ENCODE data around the gene SRA1. TPM values are rescaled to one million over a fixed set of nuclear protein-coding genes. Genes with fewer than 3 reads are reported as not detected.

Gene SRA1
- total RNA-seq, 1 donor from 2014 or later, result 19.5 TPM

DNA sequence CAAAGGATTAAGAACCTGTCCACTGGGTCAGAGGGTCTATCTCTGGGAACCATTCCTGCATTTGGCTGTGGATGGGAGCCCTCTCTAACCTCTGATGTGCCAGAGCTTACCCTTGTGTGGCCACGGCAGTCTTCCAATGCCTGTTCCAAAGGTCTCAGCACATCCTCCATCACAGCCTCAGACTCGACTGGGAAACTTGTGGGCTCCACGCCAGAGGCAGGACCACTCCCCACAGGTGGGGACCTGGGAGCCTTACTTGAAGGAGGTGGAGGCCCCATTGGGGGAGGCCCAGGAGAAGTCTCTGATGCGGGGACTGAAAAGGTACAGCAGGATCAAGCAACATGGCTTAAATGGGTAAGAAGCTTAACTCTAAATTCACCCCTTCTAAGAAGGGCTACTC lies 5.4 kb downstream of the SRA1 start:
- DNase-seq (ENCODE audit: low spot score) (no peak), ATAC-seq (no peak)

DNA sequence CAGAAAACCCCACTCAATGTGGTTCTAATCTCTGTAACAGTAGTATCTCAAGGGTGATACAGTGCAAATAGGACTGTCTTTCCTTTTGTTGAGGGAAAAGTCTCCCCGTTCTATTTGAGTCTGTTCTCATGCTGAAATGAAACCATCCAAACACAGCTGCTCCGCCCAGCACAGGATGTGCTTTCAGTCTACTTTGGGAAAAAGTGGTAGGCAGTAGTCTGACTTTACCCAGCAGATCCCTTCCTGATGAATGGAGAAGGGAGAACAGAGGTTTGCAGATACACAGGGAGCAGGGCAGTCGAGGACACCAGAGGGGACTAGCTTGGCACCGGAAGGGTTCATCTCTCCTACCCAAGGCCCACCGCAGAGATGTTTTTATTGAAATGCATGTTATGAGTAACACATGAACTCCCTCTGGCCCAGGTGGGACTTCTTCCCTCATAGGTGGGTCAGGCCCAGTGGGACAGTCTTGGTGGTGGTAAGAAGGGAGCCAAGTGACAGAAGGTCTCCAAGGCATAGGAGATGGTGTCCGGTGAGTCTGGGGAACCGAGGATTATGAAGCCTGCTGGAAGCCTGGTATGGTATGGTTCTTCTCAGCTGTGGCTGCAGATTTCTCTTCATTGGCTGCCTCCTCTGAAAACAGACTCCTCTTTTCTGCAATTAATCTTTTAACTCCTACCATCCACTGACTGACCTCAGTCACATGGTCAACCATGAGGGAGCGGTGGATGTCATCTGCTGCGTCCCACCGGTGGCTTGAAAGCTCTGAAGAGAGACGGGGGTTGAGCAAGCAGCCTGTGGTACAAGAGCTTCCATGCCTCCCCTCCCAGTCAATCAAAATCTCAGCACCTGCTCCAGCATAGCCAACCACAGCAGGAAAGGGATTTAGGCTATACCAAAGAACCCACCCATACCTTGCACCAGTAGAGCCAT lies 6.9 kb downstream of the SRA1 start:
- ATAC-seq (no peak), DNase-seq (ENCODE audit: low spot score) (no peak)

DNA sequence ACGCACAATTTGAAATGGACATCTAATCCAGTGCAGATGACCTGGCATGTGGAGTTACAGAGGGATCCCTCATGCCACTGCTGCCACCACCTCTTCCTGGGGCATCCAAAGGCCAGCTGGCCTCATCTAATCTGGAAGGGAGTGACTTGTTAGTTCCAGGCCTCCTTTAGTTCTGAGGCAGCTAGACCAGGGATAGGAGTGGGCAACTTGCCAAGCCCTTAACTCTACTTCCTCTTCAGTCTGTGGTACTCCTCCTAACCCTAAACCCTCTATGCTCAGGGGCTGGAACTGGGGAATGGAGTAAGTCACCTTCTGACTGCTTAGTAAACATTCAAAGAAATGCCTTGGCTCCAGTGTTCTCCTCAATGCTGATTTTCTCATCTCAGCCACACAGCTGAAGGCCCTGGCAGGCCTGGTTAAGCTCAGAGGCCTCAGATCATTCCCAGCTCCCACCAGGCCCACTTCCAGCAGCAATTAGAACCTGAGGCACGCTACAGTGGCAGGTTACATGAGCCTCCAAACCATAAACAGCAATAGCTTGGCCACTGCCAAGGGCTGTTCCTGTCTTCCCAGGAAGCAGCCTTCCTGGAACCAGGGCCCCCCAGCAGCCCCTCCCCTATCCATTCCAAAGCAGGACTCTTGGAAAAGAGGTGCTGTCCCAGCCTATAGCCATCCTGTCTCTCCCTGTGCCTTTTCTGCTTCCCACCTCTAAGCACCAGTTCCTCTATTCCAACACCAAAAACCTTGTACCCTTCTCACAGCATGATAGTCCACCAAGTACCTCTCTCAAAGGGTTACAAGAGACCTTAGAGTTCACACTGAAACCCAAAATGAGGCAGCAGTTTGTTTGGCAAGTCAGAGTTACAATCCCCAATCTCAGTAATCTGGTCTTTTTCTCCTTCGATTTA lies 7.8 kb downstream of the SRA1 start:
- DNase-seq (ENCODE audit: low spot score) (peak; percentile 60), ATAC-seq (no peak)

DNA sequence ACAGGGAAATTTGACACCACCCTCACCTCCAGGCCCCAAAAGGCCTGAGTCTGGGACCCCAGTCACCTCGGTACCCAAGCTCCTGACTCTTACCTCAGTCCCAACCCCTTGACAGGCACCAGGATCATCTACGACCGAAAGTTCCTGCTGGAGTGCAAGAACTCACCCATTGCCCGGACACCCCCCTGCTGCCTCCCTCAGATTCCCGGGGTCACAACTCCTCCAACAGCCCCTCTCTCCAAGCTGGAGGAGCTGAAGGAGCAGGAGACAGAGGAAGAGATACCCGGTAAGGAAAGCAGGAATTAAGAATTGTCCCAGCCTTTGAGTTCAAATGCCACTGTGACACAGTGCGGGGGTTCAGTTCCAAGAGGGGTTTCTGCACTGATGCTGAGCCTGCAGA lies 8.5 kb downstream of the SRA1 start:
- DNase-seq (ENCODE audit: low spot score) (peak; percentile 43), ATAC-seq (no peak)

DNA sequence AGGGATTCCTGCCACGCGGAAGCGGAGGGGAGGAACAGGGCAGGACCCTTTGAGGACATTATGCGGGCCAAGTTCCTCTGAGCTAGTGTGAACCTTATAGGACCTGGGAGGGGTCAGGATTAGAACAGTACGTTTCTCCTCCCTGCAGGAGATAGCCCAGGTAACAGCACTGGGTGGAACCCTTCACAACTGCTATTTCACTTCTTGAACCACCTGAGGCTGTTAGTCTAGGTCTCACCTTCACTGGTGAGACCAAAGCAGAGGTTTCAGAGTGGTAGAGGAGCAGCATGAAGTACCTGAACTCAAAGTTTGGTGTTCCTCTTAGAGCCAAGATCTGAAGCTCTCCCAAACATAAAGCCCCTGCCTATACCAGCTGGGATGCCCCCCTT lies 9.0 kb downstream of the SRA1 start:
- ATAC-seq (no peak), DNase-seq (ENCODE audit: low spot score) (no peak)

DNA sequence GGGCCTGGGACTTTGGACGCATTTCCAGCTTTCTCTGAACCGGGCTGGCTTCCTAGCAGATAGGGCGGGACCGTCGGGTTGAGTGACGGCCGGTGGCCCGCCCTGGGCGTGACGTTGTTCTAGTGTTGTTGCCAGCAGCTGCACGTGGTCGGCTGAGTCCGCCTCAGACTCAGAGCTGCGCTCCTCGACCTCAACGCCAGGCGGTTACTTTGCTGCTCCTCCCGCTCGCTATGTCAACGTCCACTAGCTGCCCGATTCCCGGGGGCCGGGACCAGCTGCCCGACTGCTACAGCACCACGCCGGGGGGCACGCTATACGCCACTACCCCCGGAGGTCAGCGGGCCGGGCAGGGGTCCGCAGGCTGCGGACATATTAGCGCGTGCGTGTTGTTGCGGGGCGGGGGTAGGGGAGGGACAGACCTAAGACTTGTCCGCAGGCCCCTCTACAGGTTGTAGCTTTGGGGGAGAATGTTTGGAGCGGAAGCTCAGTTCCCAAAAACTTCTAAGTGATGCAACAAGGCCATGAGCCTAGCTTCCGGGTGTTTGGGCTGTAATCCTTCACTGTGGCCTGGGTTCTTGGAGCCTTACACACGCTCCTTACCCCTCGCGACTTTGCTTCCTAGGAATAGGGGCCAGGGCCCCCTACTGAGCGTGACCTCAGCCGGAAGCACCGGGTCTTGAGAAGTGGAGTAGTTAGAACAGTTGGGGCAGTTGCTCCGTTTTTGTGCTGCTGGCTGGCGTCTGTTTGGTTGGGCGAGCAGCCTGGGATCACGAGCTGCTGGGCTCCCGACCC lies 9.6 kb downstream of the SRA1 start, which contains the start of gene EIF4EBP3:
Gene EIF4EBP3 (plus strand): TSS at position 155 of the 792 bp plus-strand sequence. CDS start 76 bp downstream, at position 231.
- peak; percentile 84 for ATAC-seq

DNA sequence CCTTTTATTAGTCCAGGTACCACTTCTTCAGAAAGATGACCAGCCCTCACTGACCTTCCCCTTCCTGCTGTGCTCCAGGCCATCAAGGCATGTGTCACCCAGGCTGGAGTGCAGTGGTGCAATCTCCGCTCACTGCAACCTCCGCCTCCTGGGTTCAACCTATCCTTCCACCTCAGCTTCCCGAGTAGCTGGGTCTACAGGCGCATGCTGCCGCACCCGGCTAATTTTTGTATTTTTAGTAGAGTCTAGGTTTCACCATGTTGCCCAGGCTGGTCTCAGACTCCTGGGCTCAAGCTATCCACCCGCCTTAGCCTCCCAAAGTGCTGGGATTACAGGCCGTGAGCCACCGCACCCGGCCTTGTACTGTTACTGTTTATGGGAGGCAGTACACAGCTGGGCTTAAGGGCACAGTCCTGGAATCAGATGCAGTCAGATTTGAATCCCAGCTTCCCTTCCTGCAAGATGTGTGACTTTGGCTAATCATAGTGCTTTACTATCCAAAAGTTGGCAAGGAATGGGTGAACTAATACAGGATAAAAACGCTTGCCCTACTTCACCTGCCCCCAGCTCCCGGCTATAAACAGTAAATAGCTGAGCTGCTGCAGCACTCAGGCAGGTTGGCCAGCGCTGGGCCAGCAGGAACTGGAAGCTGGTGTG lies 10.3 kb downstream of the SRA1 start:
- DNase-seq (ENCODE audit: low spot score) (peak; percentile 66), ATAC-seq (peak; percentile 42)

More for the DNA sequence above, 9.6 kb downstream of the SRA1 start, which contains the start of gene EIF4EBP3:
- DNase-seq (ENCODE audit: low spot score), result peak; percentile 99

DNA sequence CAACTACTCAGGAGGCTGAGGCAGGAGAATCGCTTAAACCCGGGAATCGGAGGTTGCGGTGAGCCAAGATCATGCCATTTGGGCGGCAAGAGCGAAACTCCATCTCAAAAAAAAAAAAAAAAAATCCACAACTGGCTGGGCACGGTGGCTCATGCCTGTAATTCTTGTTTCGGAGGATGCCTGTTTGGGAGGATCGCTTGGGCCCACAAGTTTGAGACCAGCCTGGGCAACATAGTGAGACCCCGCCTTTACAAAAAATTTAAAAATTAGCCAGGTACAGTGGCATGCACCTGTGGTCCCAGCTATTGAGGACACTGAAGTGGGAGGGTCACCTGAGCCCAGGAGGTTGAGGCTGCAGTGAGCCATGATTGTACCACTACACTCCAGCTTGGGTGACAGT lies 11.7 kb downstream of the SRA1 start:
- DNase-seq (ENCODE audit: low spot score) (no peak), ATAC-seq (no peak)

DNA sequence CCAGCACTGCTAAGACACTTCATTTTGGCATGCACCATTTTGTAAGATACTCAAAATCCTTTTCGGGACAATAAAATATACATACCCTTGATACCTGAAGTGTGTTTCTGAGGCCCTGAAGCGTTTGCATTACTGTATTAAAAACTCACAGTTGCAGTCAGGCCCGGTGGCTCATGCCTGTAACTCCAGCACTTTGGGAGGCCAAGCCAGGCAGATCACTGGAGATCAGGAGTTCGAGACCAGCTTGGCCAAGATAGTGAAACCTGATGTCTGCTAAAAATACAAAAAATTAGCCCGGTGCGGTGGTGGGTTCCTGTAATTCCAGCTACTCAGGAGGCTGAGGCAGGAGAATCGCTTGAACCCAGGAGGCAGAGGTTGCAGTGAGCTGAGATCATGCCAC lies 12.3 kb downstream of the SRA1 start:
- ATAC-seq (no peak), DNase-seq (ENCODE audit: low spot score) (no peak)

DNA sequence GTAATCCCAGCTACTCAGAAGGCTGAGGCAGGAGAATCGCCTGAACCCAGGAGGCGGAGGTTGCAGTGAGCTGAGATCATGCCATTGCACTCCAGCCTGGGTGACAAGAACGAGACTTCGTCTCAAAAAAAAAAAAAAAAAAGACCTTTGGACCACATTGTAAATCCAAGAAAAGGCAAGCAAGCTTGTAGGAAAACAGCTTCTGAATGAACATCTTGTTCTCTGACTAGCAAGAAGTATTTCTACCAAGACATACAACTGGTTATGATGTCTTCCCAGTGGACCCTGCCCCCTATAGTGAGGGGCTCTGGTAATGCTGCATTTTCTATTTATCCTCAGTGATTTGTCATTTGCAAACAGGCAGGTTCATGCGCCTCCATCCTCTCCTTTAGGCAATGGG lies 14.3 kb downstream of the SRA1 start:
- DNase-seq (ENCODE audit: low spot score), result no peak

DNA sequence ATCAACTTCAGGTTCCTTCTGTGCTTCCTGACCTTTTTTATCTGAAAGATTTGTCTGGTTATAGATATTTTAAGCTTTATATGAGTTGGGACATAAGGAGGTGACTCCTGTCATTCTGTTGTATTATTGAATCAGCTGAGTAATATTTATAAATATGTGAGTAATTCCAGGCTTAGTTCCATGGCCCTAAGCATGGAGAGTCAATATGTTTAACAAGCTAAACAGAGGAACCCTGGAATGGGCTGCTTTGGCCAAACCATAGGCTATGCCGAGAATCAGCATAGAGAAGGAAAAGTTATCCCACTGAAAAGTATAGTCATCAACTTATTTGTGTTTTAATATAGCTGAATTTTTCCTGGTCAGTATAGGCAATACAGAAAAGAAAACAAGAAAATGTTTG lies 17.0 kb downstream of the SRA1 start:
- ATAC-seq, result no peak

More for the DNA sequence above, 14.3 kb downstream of the SRA1 start:
- ATAC-seq, result no peak

DNA sequence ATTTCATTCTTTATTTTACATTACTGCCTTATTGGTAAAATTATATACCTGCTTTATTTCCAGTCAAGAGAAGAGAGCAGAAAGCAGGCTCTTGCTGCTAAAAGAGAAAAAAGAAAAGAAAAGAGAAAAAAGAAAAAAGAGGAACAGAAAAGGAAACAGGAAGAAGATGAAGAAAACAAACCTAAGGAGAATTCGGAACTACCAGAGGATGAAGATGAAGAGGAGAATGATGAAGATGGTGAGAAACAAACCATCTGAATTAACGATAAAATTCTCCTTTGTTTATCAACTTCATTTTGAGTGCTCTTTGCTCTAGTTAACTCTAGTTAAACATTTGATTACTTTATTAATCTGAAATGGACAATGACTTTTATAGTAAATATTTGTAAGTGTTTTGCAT lies 33.3 kb downstream of the SRA1 start:
- ATAC-seq, result no peak
- DNase-seq (ENCODE audit: low spot score), result no peak

More for the DNA sequence above, 17.0 kb downstream of the SRA1 start:
- no peak for DNase-seq (ENCODE audit: low spot score)

DNA sequence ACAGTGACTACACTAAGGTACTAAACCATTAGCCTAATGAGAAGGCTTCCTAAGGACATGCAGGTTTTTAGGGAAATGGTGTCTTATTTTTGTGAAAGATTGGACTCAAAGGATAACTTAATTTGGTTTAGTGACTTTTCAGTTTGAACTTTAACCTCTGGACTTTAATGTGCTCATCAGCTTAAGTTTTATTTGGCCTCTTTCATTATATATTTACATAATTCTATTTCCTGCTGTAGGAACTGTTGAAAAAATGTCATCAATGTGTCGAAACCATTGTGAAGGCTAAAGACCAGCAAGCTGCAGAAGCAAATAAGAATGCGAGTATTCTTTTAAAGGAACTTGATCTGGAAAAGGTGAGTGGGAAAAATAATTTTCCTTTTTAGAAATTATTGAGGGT lies 44.1 kb downstream of the SRA1 start:
- no peak for DNase-seq (ENCODE audit: low spot score)
- ATAC-seq, result peak; percentile 55

DNA sequence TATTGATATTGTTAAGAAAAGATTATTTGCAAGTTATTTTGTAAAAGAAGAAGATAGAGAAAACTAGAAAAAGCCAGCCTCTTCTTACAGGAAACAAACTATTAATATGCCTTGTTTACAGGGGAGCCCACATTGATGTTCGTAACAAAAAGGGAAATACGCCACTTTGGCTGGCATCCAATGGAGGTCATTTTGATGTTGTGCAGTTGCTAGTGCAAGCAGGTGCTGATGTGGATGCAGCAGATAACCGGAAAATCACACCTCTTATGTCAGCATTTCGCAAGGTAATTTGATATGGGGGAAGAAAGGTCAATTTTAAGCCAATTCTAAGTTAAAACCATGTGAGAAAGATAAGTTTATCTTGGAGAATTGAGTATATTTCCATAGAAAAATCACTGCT lies 47.4 kb downstream of the SRA1 start:
- ATAC-seq (peak; percentile 17), DNase-seq (ENCODE audit: low spot score) (no peak)

DNA sequence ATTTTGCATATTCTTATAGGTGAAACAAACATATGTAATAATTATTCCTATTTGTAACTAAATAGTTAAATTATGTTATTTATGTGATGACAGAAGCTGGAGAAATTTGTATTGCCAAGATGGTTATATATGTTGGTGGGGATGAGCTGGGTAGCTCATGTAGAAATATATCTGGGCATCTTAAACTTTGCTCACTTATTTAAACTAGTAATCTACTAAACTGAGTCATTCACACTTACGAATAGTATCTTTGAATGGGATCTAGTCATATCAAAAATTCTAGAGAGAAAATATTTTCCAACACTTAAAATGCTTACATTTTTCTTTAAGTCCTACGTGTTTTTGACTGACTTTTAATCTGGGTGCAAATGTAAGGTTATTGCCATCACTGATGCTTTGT lies 54.4 kb downstream of the SRA1 start:
- no peak for ATAC-seq
- DNase-seq (ENCODE audit: low spot score), result no peak

Other genes with a start within 250 kb of the SRA1 start
- 0.70 TPM for gene HBEGF, start 210.9 kb downstream of the SRA1 start, total RNA-seq
- 0.10 TPM for gene SLC4A9, start 197.3 kb downstream of the SRA1 start, total RNA-seq
- gene ANKHD1, start 155.6 kb downstream of the SRA1 start, total RNA-seq, result 60.6 TPM
- gene EIF4EBP3, start 9.8 kb downstream of the SRA1 start, total RNA-seq, result 11.3 TPM
- gene APBB3, start 7.1 kb upstream of the SRA1 start, total RNA-seq, result 14.1 TPM
- 32.0 TPM for gene SLC35A4, start 7.4 kb upstream of the SRA1 start, total RNA-seq
- gene CD14, start 75.7 kb upstream of the SRA1 start, total RNA-seq, result 211 TPM
- 15.6 TPM for gene TMCO6, start 82.0 kb upstream of the SRA1 start, total RNA-seq
- 50.5 TPM for gene NDUFA2, start 90.2 kb upstream of the SRA1 start, total RNA-seq
- gene IK, start 90.4 kb upstream of the SRA1 start, total RNA-seq, result 25.4 TPM
- 17.8 TPM for gene WDR55, start 107.4 kb upstream of the SRA1 start, total RNA-seq
- 1.8 TPM for gene DND1, start 116.1 kb upstream of the SRA1 start, total RNA-seq
- 48.9 TPM for gene HARS1, start 133.9 kb upstream of the SRA1 start, total RNA-seq
- gene HARS2, start 134.0 kb upstream of the SRA1 start, total RNA-seq, result 12.4 TPM
- gene ZMAT2, start 143.0 kb upstream of the SRA1 start, total RNA-seq, result 18.0 TPM
- gene PCDHA1, start 228.7 kb upstream of the SRA1 start, total RNA-seq, result not detected
- gene PCDHA2, start 237.4 kb upstream of the SRA1 start, total RNA-seq, result not detected
- 0.05 TPM for gene PCDHA3, start 243.6 kb upstream of the SRA1 start, total RNA-seq
- gene PCDHA4, start 249.6 kb upstream of the SRA1 start, total RNA-seq, result 0.05 TPM

Measured in left lobe of liver (tissue), 2 donors.